ENCODE measurements around the gene PSMG3.

DNA sequence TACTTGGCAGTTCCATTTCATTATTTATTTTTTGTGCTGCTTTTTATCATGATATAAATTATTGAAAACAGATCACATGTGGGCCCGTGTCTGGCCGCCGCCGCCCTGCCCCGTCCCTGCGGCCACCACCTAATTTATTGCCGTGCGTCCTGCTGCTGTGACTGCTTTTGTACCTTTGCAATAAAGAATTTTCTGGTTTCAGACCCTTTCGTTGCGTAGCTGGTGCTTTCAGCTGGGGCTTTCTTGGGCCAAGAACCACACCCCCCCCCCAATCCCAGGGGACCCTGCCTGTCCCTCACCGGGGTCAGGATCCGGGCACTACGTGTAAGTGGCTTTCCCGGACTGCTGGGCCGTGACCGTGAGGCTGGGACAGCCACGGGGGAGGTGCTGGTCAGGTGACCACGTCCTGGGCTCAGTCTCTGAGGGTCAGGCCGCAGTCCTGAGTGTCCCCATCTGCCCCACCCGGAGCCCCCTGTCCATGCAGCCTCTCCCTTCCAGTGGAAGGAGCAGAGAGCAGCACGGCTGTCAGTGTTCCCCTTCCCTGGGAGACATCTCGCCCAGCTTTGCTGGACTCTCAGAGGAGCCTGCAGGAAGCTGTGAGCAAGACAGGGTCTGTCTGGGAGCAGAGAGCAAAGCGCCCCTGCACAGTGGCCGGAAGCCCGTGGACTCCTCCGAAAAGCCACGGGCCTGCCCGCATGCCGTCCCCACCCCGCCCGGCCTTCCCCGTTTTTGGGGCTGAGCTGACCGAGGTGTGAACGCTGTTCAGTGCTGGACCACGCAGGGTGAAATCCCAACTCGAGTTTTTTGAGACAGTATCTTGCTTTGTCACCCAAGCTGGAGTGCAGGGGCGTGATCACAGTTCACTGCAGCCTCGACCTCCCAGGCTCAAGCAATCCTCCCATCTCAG is 26.7 kb downstream of the PSMG3 start:
- no peak for TF ChIP-seq POLR2A (IDR thresholded peaks at IDR 0.05; ENCODE audit: control extremely low read depth in 1 of 2, low read depth in 2 of 2, low read length in 2 of 2)
- no peak for TF ChIP-seq TEAD4 (IDR thresholded peaks at IDR 0.05; ENCODE audit: low read depth, low read length)
- no peak for TF ChIP-seq CEBPB (IDR thresholded peaks at IDR 0.05; ENCODE audit: low read depth, low read length)
- no peak for TF ChIP-seq EP300 (IDR thresholded peaks at IDR 0.05; ENCODE audit: borderline replicate concordance in 1 of 2, low read depth in 2 of 2, low read length in 2 of 2)
- TF ChIP-seq SIX5 (IDR thresholded peaks at IDR 0.05; ENCODE audit: low read depth, low read length), result no peak
- TF ChIP-seq, protein P1, sequence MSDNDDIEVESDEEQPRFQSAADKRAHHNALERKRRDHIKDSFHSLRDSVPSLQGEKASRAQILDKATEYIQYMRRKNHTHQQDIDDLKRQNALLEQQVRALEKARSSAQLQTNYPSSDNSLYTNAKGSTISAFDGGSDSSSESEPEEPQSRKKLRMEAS (IDR thresholded peaks at IDR 0.05), result no peak
- no peak for TF ChIP-seq RXRA (IDR thresholded peaks at IDR 0.05; ENCODE audit: insufficient read depth, low read depth, low read length)
- TF ChIP-seq, protein P2, sequence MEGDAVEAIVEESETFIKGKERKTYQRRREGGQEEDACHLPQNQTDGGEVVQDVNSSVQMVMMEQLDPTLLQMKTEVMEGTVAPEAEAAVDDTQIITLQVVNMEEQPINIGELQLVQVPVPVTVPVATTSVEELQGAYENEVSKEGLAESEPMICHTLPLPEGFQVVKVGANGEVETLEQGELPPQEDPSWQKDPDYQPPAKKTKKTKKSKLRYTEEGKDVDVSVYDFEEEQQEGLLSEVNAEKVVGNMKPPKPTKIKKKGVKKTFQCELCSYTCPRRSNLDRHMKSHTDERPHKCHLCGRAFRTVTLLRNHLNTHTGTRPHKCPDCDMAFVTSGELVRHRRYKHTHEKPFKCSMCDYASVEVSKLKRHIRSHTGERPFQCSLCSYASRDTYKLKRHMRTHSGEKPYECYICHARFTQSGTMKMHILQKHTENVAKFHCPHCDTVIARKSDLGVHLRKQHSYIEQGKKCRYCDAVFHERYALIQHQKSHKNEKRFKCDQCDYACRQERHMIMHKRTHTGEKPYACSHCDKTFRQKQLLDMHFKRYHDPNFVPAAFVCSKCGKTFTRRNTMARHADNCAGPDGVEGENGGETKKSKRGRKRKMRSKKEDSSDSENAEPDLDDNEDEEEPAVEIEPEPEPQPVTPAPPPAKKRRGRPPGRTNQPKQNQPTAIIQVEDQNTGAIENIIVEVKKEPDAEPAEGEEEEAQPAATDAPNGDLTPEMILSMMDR (IDR thresholded peaks at IDR 0.05; ENCODE audit: control extremely low read depth in 1 of 3, insufficient read depth in 1 of 3, low read depth in 1 of 3, low read length in 3 of 3), result no peak
- TF ChIP-seq ZNF274 (IDR thresholded peaks at IDR 0.05; ENCODE audit: borderline replicate concordance, extremely low read depth, low read length), result no peak
